Measurements from ENCODE around the gene GALNT18. TPM values are rescaled to one million over a fixed set of nuclear protein-coding genes. Genes with fewer than 3 reads are reported as not detected.

GALNT18 gene
- total RNA-seq, 1 experiment from 2014 or later, result 15.1 TPM

GRCh38 chr11:11441091-11441490 lies 180.7 kb downstream of the GALNT18 start:
- Histone ChIP-seq H3K4me1 (0 out of 2 replicates have a peak, but pooled peaks cover 3% of the 10 kb centered on the region), H3K4me3 (no peak overlapping the region), H3K27ac (no peak overlapping the region), H3K27me3 (no peaks in the 10 kb centered on the region), H3K9me3 (replicated peaks) (no peaks in the 10 kb centered on the region), H3K36me3 (no peaks in the 10 kb centered on the region)
- DNase-seq, result no peak

- H3K4me1 ChIP-seq, result 0 out of 2 replicates have a peak, but pooled peaks cover 3% of the 10 kb centered on the region
- no peak overlapping the region for H3K4me3 ChIP-seq
- no peak overlapping the region for H3K27ac ChIP-seq
- H3K27me3 ChIP-seq, result no peaks in the 10 kb centered on the region
- no peaks in the 10 kb centered on the region for H3K9me3 ChIP-seq (replicated peaks)
- no peaks in the 10 kb centered on the region for H3K36me3 ChIP-seq
- no peak for DNase-seq
These were observed 181.7 kb downstream of the GALNT18 start for GRCh38 chr11:11440144-11440543.

GRCh38 chr11:11439591-11439990 lies 182.2 kb downstream of the GALNT18 start:
- H3K27ac ChIP-seq, result no peak overlapping the region
- DNase-seq, result no peak
- no peak overlapping the region for H3K4me3 ChIP-seq
- H3K4me1 ChIP-seq, result 0 out of 2 replicates have a peak, but pooled peaks cover 3% of the 10 kb centered on the region
- no peaks in the 10 kb centered on the region for H3K27me3 ChIP-seq
- H3K36me3 ChIP-seq, result no peaks in the 10 kb centered on the region
- no peaks in the 10 kb centered on the region for H3K9me3 ChIP-seq (replicated peaks)

GRCh38 chr11:11436715-11437313 lies 185.0 kb downstream of the GALNT18 start:
- Histone ChIP-seq H3K36me3 (no peaks in the 10 kb centered on the region), H3K9me3 (replicated peaks) (no peaks in the 10 kb centered on the region), H3K4me1 (no peaks in the 10 kb centered on the region; the same call in 1 of the 2 replicates), H3K27me3 (no peaks in the 10 kb centered on the region), H3K27ac (no peak overlapping the region), H3K4me3 (no peak overlapping the region)
- DNase-seq, result no peak

GRCh38 chr11:11435635-11436034 lies 186.2 kb downstream of the GALNT18 start:
- Histone ChIP-seq H3K4me1 (no peaks in the 10 kb centered on the region; the same call in 1 of the 2 replicates), H3K9me3 (replicated peaks) (peaks cover 2% of the 10 kb centered on the region; the same call in 1 of the 2 replicates), H3K27ac (no peak overlapping the region), H3K27me3 (no peaks in the 10 kb centered on the region), H3K4me3 (no peak overlapping the region), H3K36me3 (no peaks in the 10 kb centered on the region)
- no peak for DNase-seq

- Histone ChIP-seq H3K36me3 (no peaks in the 10 kb centered on the region), H3K27me3 (no peaks in the 10 kb centered on the region), H3K27ac (no peak overlapping the region), H3K4me3 (no peak overlapping the region), H3K9me3 (replicated peaks) (peaks cover 2% of the 10 kb centered on the region; the same call in 1 of the 2 replicates), H3K4me1 (peaks cover 3% of the 10 kb centered on the region)
- no peak for DNase-seq
These were observed 187.8 kb downstream of the GALNT18 start for GRCh38 chr11:11433960-11434359.

DNA sequence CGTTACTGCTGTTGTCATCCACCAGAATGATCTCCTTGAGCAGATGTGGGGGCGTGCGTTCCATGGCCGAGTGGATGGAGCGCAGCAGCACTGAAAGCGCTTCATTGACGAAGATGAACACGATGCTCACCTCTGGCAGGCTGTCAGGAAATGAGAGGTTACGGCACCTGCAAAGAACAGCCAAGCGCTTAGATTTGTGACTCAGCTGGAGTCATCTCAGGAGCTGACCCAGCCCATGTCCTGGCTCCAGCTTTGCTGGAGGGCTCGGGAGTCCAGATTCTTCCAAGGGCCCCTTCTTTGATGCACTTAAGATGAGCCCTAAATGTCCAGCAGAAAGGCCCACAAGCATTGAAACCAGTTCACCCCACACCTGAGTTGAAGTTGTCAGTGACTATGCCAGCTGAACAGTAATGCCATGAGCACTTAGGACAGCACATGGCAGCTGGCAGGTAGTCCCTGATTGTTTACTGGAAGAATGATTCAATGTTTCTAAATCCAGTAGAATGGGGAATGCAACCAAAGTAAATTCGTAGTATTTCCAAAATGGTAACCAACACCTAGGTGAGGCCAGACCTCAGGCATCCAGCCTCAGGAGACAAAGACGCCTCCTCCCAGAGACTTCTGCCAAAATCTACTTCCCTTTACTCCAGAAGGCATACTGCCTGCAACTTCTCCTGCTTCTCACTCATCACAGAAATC lies 189.0 kb downstream of the GALNT18 start:
- no peak for DNase-seq
- Histone ChIP-seq H3K4me1 (peaks cover 13% of the 10 kb centered on the region), H3K9me3 (replicated peaks) (peaks cover 2% of the 10 kb centered on the region; the same call in 1 of the 2 replicates), H3K4me3 (no peak overlapping the region), H3K27ac (no peak overlapping the region), H3K27me3 (no peaks in the 10 kb centered on the region), H3K36me3 (no peaks in the 10 kb centered on the region)

- Histone ChIP-seq H3K4me1 (peaks cover 37% of the 10 kb centered on the region), H3K27ac (no peak overlapping the region), H3K9me3 (replicated peaks) (peaks cover 2% of the 10 kb centered on the region; the same call in 1 of the 2 replicates), H3K27me3 (no peaks in the 10 kb centered on the region), H3K4me3 (no peak overlapping the region), H3K36me3 (no peaks in the 10 kb centered on the region)
- DNase-seq, result no peak
These were observed 191.4 kb downstream of the GALNT18 start for GRCh38 chr11:11430431-11430830.

DNA sequence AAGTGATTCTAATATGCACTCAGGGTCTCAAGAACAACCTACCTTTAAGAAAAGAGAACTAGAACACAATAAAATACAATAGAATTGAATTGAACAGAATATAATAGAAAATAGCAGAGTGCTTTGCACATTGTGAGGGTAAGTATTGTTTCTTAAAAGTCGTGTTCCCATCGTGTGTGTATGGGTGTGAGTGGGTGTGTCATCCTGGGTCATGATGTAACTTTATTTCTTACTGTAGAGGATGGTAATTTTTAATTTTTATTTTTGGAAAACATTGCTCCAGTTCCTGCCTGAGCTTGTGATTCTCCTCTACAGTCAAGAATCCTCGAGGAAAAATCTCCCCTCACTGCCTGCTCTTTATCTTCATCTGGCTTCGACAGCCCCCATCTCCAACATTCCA lies 193.1 kb downstream of the GALNT18 start:
- Histone ChIP-seq H3K36me3 (no peaks in the 10 kb centered on the region), H3K9me3 (replicated peaks) (peaks cover 2% of the 10 kb centered on the region; the same call in 1 of the 2 replicates), H3K27me3 (no peaks in the 10 kb centered on the region), H3K4me3 (no peak overlapping the region), H3K4me1 (peaks cover 38% of the 10 kb centered on the region), H3K27ac (no peak overlapping the region)
- DNase-seq, result no peak

DNA sequence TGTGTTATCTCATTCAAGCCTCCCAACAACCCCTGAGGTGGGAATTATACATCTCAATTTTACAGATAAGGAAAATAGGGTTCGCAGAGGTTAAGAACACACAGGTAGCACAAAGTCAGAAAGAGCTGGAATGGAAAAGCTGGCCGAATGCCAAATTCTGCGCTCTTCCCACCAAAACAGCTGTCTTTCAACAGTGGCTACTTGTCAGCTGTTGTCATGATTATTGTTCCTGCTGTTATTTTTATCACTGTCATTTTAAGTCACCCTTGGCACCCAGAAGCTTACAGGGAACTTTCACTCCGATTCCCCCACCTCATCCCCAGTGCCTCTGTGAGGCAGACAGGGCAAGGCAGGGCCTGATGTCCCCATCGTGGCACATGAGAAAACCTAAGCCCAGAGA lies 194.3 kb downstream of the GALNT18 start:
- Histone ChIP-seq H3K9me3 (replicated peaks) (peaks cover 2% of the 10 kb centered on the region; the same call in 1 of the 2 replicates), H3K27me3 (no peaks in the 10 kb centered on the region), H3K36me3 (no peaks in the 10 kb centered on the region), H3K4me3 (no peak overlapping the region), H3K27ac (peak overlapping the region; percentile 73), H3K4me1 (peaks cover 46% of the 10 kb centered on the region)
- peak; percentile 74 to 94 for DNase-seq

- peaks cover 49% of the 10 kb centered on the region for H3K4me1 ChIP-seq
- H3K9me3 ChIP-seq (replicated peaks), result peaks cover 2% of the 10 kb centered on the region; the same call in 1 of the 2 replicates
- H3K36me3 ChIP-seq, result no peaks in the 10 kb centered on the region
- peak overlapping the region; percentile 73 for H3K27ac ChIP-seq
- H3K27me3 ChIP-seq, result no peaks in the 10 kb centered on the region
- H3K4me3 ChIP-seq, result no peak overlapping the region
- peak in 1 of 2 experiments; percentile 60 for DNase-seq
These were observed 194.7 kb downstream of the GALNT18 start for GRCh38 chr11:11427140-11427539.

GRCh38 chr11:11426226-11426952 lies 195.4 kb downstream of the GALNT18 start:
- H3K4me3 ChIP-seq, result no peak overlapping the region
- no peaks in the 10 kb centered on the region for H3K36me3 ChIP-seq
- peak; percentile 55 to 66 for DNase-seq
- no peaks in the 10 kb centered on the region for H3K27me3 ChIP-seq
- H3K9me3 ChIP-seq (replicated peaks), result no peaks in the 10 kb centered on the region
- H3K27ac ChIP-seq, result peak overlapping the region; percentile 73; the same call in 1 of the 2 replicates
- peaks cover 56% of the 10 kb centered on the region for H3K4me1 ChIP-seq

DNA sequence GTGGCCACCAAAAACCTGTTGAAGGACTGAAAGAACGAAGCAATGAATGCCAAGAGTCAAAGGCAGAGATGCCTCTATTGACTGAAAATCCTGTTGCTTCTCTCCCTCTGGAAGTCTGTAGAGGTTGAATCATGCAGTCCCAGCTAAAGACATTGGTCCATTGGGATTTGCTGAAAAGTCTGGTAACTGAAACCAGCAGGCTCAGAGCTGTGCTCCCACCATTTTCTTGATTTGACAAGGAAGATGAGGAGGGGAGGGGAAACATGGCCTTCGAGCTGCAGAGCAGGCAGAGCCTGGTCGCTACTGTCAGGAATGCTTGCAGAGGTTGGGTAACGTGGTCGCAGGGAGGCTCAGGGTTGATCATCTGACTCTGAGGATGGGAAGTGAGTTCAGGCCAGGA lies 196.0 kb downstream of the GALNT18 start:
- no peak for DNase-seq
- no peak overlapping the region; the same call in 1 of the 2 replicates for H3K27ac ChIP-seq

DNA sequence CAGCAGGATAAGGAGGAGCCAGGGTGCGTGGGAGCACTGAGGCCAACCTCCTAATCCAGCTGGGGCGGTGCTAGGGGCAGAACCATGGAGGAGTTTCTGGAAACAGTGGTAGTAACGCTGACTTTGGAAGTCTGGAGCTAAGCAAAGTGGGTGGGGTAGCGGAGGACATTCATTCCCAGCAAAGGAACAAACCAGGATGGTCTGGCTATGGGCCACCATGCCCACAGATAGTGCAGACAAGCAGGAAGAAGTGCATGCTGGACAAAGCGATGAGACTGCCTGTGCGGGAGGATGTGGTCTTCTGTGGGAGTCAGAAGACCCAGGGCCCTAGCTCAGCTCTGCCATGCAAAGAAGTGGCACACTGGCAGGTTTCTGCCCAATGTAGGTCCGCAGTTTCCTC lies 197.1 kb downstream of the GALNT18 start:
- Histone ChIP-seq H3K27me3 (no peaks in the 10 kb centered on the region), H3K27ac (no peak overlapping the region), H3K4me1 (peaks cover 57% of the 10 kb centered on the region), H3K9me3 (replicated peaks) (no peaks in the 10 kb centered on the region), H3K36me3 (no peaks in the 10 kb centered on the region), H3K4me3 (no peak overlapping the region)
- no peak for DNase-seq

More for the DNA sequence above, 196.0 kb downstream of the GALNT18 start:
- peaks cover 57% of the 10 kb centered on the region for H3K4me1 ChIP-seq
- H3K4me3 ChIP-seq, result no peak overlapping the region
- no peaks in the 10 kb centered on the region for H3K36me3 ChIP-seq
- no peaks in the 10 kb centered on the region for H3K27me3 ChIP-seq
- no peaks in the 10 kb centered on the region for H3K9me3 ChIP-seq (replicated peaks)

All from SJCRH30 (cell line).